CD14-positive monocyte (primary cell): Measurements from ENCODE around the gene KRT74. TPM values are rescaled to one million over a fixed set of nuclear protein-coding genes. Genes with fewer than 3 reads are reported as not detected.

Experiments used
- DNase-seq, 3 donors: peaks; one replicate each; pipeline ENCODE4 v3.0.0-alpha.2; 2011 to 2022
- H2AFZ ChIP-seq: 2 replicates; pipeline ENCODE4 v1.6.0; 2012; ENCODE audit warnings: mild to moderate bottlenecking, low read depth, low read length, inconsistent platforms; ENCODE audit not compliant: insufficient read depth, poor library complexity, severe bottlenecking
- H3K27ac ChIP-seq, 2 donors: 1 replicate in 1 of 2; 2 replicates in 1 of 2; pipeline ENCODE4 v1.5.1; 2012 to 2013; ENCODE audit warnings: low read length in 2 of 2, control low read depth in 1 of 2, inconsistent platforms in 1 of 2, low read depth in 1 of 2, mild to moderate bottlenecking in 1 of 2
- H3K27me3 ChIP-seq, 2 donors: one replicate each; pipeline versions ENCODE4 v1.6.0 to v1.6.1; 2011 to 2013; ENCODE audit warnings: low read length in 2 of 2; ENCODE audit not compliant: control insufficient read depth in 2 of 2, insufficient read depth in 2 of 2
- H3K36me3 ChIP-seq, 2 donors: replicated peaks in 1 of 2; 1 replicate in 1 of 2; 2 replicates in 1 of 2; pipeline versions ENCODE4 v1.5.1 to v1.6.1; 2012 to 2013; ENCODE audit warnings: low read length in 2 of 2, control low read depth in 1 of 2, inconsistent platforms in 1 of 2, mild to moderate bottlenecking in 1 of 2; ENCODE audit not compliant: insufficient read depth in 2 of 2, control insufficient read depth in 1 of 2
- H3K4me1 ChIP-seq, 2 donors: 1 replicate in 1 of 2; 2 replicates in 1 of 2; pipeline versions ENCODE4 v1.5.1 to v1.6.1; 2012 to 2013; ENCODE audit warnings: low read length in 2 of 2, control low read depth in 1 of 2, inconsistent platforms in 1 of 2, mild to moderate bottlenecking in 1 of 2, moderate library complexity in 1 of 2; ENCODE audit not compliant: insufficient read depth in 2 of 2, control insufficient read depth in 1 of 2
- H3K4me2 ChIP-seq: replicated peaks from 2 replicates; pipeline ENCODE3; 2012; ENCODE audit warnings: low read length, moderate library complexity, mild to moderate bottlenecking; ENCODE audit not compliant: poor library complexity, severe bottlenecking; ENCODE audit errors: extremely low read depth
- H3K4me3 ChIP-seq, 3 experiments: fragments of 200-600 bp in 1 of 3; sonication (generic) in 1 of 3; replicated peaks in 1 of 3; 1 replicate in 2 of 3; 2 replicates in 1 of 3; pipeline ENCODE4 v1.5.1; 2011 to 2013; ENCODE audit warnings: low read length in 3 of 3, mild to moderate bottlenecking in 3 of 3, control low read depth in 2 of 3, low read depth in 2 of 3, inconsistent platforms in 1 of 3, moderate library complexity in 1 of 3
- H3K79me2 ChIP-seq: 2 replicates; pipeline ENCODE4 v1.6.0; 2012; ENCODE audit warnings: mild to moderate bottlenecking, control low read depth, inconsistent platforms, low read length, moderate library complexity; ENCODE audit not compliant: insufficient read depth
- H3K9ac ChIP-seq: 2 replicates; pipeline ENCODE4 v1.6.0; 2017; ENCODE audit warnings: low read length, mild to moderate bottlenecking; ENCODE audit not compliant: insufficient read depth, poor library complexity, severe bottlenecking
- H3K9me3 ChIP-seq, 2 donors: replicated peaks in 1 of 2; 1 replicate in 1 of 2; 2 replicates in 1 of 2; pipeline versions ENCODE4 v1.5.1 to v1.6.1; 2012 to 2013; ENCODE audit warnings: low read length in 2 of 2, control low read depth in 1 of 2; ENCODE audit not compliant: control insufficient read depth in 1 of 2, insufficient read depth in 1 of 2
- H4K20me1 ChIP-seq: 2 replicates; pipeline ENCODE4 v1.6.0; 2012; ENCODE audit warnings: mild to moderate bottlenecking, low read length, control low read depth, moderate library complexity; ENCODE audit not compliant: insufficient read depth
- H3K27ac Mint-ChIP-seq, 7 donors: one replicate each; pipeline ENCODE4 v1.8.0; 2020; ENCODE audit warnings: mild to moderate bottlenecking in 7 of 7, mixed read lengths in 7 of 7, moderate library complexity in 6 of 7, inconsistent platforms in 2 of 7
- H3K27me3 Mint-ChIP-seq, 3 donors: one replicate each; pipeline ENCODE4 v1.8.0; 2021 to 2022; ENCODE audit warnings: low read depth in 3 of 3, mild to moderate bottlenecking in 3 of 3, mixed read lengths in 3 of 3, moderate library complexity in 3 of 3, inconsistent platforms in 1 of 3
- H3K36me3 Mint-ChIP-seq, 2 donors: one replicate each; pipeline ENCODE4 v1.8.0; 2020; ENCODE audit warnings: mixed read lengths in 2 of 2, inconsistent platforms in 1 of 2, mild to moderate bottlenecking in 1 of 2
- H3K4me1 Mint-ChIP-seq: one replicate; pipeline ENCODE4 v1.8.0; 2020; ENCODE audit warnings: mild to moderate bottlenecking, mixed read lengths
- H3K4me3 Mint-ChIP-seq, 2 donors: one replicate each; pipeline ENCODE4 v1.8.0; 2020; ENCODE audit warnings: mild to moderate bottlenecking in 2 of 2, mixed read lengths in 2 of 2, moderate library complexity in 1 of 2
- H3K9me3 Mint-ChIP-seq, 7 donors: one replicate each; pipeline ENCODE4 v1.8.0; 2020 to 2022; ENCODE audit warnings: mixed read lengths in 7 of 7, mild to moderate bottlenecking in 6 of 7, moderate library complexity in 6 of 7, inconsistent platforms in 2 of 7
- CTCF ChIP-seq: fragments of 200-600 bp; IDR thresholded peaks from one replicate; pipeline ENCODE4 v1.8.0; 2022; ENCODE audit warnings: antibody characterized with exemption, mild to moderate bottlenecking
- WGBS: methylation state at CpG from one replicate; pipeline ENCODE4 v1.1.5; 2013; ENCODE audit warnings: missing lambda C conversion rate; ENCODE audit not compliant: insufficient coverage; 5-methylcytosine and 5-hydroxymethylcytosine counted together
- intact Hi-C, 2 donors: fragments of 100-400 bp; cut with micrococcal nuclease; formaldehyde crosslinking; loops; one replicate each; pipeline versions ENCODE4 v1.15.0 to v1.15.1; 2023
- polyA plus RNA-seq, 3 donors: library from polyadenylated mRNA; depleted of rRNA in 1 of 3; unstranded in 2 of 3; stranded (reverse) in 1 of 3; fragments of 300-500 nt in 2 of 3; fragments of >200 nt in 1 of 3; fragmentation: Illumina TruSeq in 2 of 3; gene quantifications; 1 replicate in 2 of 3; 2 replicates in 1 of 3; pipeline ENCODE4 v1.2.3, GENCODE V29; 2012 to 2021

Gene KRT74
- polyA plus RNA-seq, 3 donors, result not detected

GRCh38 chr12:52614381-52615207, 41.0 kb upstream of the KRT74 start:
- Histone ChIP-seq H3K27me3 (no peaks in the 10 kb centered on the region), H3K4me2 (no peak overlapping the region), H2AFZ (no peak overlapping the region), H3K4me1 (peaks cover 10% of the 10 kb centered on the region in 2 donors), H3K36me3 (no peaks in the 10 kb centered on the region), H3K9ac (no peak overlapping the region), H3K27ac (no peak overlapping the region), H4K20me1 (no peaks in the 10 kb centered on the region), H3K79me2 (no peaks in the 10 kb centered on the region), H3K4me3 (no peak overlapping the region), H3K9me3 (no peaks in the 10 kb centered on the region)
- WGBS, result 94% methylated on average over 9 of the region's 10 CpGs
- H3K9me3 Mint-ChIP-seq, result peaks cover 0 to 3% (median 0%) of the 10 kb centered on the region in 7 donors
- intact Hi-C loops, result no loop called here
- no peak for DNase-seq
- peaks cover 4 to 10% (median 6%) of the 10 kb centered on the region in 3 donors for H3K27me3 Mint-ChIP-seq
- peak overlapping the region in 1 of 7 donors; percentile 23 for H3K27ac Mint-ChIP-seq
- TF ChIP-seq CTCF, result no peak
- H3K4me1 Mint-ChIP-seq, result peaks cover 6% of the 10 kb centered on the region
- H3K4me3 Mint-ChIP-seq, result no peak overlapping the region
- H3K36me3 Mint-ChIP-seq, result no peaks in the 10 kb centered on the region

GRCh38 chr12:52613384-52614030, 39.9 kb upstream of the KRT74 start:
- Mint-ChIP-seq H3K27ac (no peak overlapping the region), H3K4me3 (no peak overlapping the region), H3K36me3 (no peaks in the 10 kb centered on the region), H3K4me1 (peaks cover 6% of the 10 kb centered on the region), H3K9me3 (peaks cover 0 to 3% (median 0%) of the 10 kb centered on the region in 7 donors), H3K27me3 (peaks cover 4 to 13% (median 8%) of the 10 kb centered on the region in 3 donors)
- no peak for DNase-seq
- peaks cover 10% of the 10 kb centered on the region in 2 donors for H3K4me1 ChIP-seq
- no peaks in the 10 kb centered on the region for H3K79me2 ChIP-seq
- 95% methylated on average over 9 of the region's 9 CpGs for WGBS
- no peaks in the 10 kb centered on the region for H4K20me1 ChIP-seq
- no peaks in the 10 kb centered on the region for H3K36me3 ChIP-seq
- no peak overlapping the region for H2AFZ ChIP-seq
- intact Hi-C loops, result no loop called here
- TF ChIP-seq CTCF, result no peak
- H3K27me3 ChIP-seq, result no peaks in the 10 kb centered on the region
- H3K9ac ChIP-seq, result no peak overlapping the region
- no peak overlapping the region for H3K4me3 ChIP-seq
- H3K4me2 ChIP-seq, result no peak overlapping the region
- no peaks in the 10 kb centered on the region for H3K9me3 ChIP-seq
- no peak overlapping the region for H3K27ac ChIP-seq
